ENCODE data around the gene XKR8. TPM values are rescaled to one million over a fixed set of nuclear protein-coding genes. Genes with fewer than 3 reads are reported as not detected.

Gene XKR8
- total and polyA plus RNA-seq, 12 donors = 2.6 to 10.7 (median 5.5) TPM

DNA sequence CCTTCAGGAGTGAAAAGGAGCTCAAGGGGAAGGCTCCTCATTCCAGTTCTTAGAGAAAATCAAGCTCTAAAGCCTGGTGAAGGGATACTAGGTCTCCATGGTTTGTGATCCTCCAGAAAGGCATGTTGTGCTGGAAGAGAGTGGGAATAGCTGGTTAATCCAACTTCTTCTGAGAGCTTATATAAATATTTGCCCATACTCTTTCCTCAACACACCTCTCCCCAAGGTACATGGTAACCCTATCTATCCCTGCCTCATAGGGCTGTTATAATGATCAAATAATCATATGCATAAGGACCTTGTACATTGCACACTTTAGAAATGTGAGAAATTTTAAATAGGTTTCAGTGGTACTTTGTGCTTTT is 14.6 kb downstream of the XKR8 start:
- no peaks in the 10 kb centered on the region for H3K9me3 ChIP-seq (replicated peaks in 1 of 3)
- no peaks in the 10 kb centered on the region for H3K27me3 ChIP-seq
- DNase-seq = no peak
- H3K27ac ChIP-seq = no peak overlapping the region
- H3K4me1 ChIP-seq (replicated peaks in 1 of 2) = peaks cover 0 to 5% of the 10 kb centered on the region in 2 donors
- TF ChIP-seq, protein P1, sequence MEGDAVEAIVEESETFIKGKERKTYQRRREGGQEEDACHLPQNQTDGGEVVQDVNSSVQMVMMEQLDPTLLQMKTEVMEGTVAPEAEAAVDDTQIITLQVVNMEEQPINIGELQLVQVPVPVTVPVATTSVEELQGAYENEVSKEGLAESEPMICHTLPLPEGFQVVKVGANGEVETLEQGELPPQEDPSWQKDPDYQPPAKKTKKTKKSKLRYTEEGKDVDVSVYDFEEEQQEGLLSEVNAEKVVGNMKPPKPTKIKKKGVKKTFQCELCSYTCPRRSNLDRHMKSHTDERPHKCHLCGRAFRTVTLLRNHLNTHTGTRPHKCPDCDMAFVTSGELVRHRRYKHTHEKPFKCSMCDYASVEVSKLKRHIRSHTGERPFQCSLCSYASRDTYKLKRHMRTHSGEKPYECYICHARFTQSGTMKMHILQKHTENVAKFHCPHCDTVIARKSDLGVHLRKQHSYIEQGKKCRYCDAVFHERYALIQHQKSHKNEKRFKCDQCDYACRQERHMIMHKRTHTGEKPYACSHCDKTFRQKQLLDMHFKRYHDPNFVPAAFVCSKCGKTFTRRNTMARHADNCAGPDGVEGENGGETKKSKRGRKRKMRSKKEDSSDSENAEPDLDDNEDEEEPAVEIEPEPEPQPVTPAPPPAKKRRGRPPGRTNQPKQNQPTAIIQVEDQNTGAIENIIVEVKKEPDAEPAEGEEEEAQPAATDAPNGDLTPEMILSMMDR (IDR thresholded peaks at IDR 0.05) = no peak
- no peak for TF ChIP-seq POLR2A (IDR thresholded peaks at IDR 0.05)
- H3K36me3 ChIP-seq (replicated peaks in 1 of 2) = peaks cover 0 to 5% of the 10 kb centered on the region in 2 donors
- no peak overlapping the region for H3K4me3 ChIP-seq
- intact Hi-C loops (cut with DNase I) = no loop called here

- intact Hi-C loops (cut with DNase I) = loop anchor here in 1 of 2 donors (5.0 kb wide), 1 partner anchor 122 kb away; no protein-coding TSS in a partner anchor
- Histone ChIP-seq H3K36me3 (replicated peaks in 1 of 2) (peaks cover 0 to 5% of the 10 kb centered on the region in 2 donors), H3K4me1 (replicated peaks in 1 of 2) (no peaks in the 10 kb centered on the region), H3K4me3 (no peak overlapping the region), H3K27ac (no peak overlapping the region), H3K9me3 (replicated peaks in 1 of 3) (no peaks in the 10 kb centered on the region), H3K27me3 (no peaks in the 10 kb centered on the region)
- WGBS, 4 donors = 53 to 69% (median 65%) methylated on average over 1 of the region's 1 CpG
- DNase-seq = no peak
- TF ChIP-seq, protein P1 (IDR thresholded peaks at IDR 0.05) = peak; percentile 23 to 76 (median 60)
- no peak for TF ChIP-seq POLR2A (IDR thresholded peaks at IDR 0.05)
These were observed 19.5 kb downstream of the XKR8 start for GRCh38 chr1:27979151-27979858.

DNA sequence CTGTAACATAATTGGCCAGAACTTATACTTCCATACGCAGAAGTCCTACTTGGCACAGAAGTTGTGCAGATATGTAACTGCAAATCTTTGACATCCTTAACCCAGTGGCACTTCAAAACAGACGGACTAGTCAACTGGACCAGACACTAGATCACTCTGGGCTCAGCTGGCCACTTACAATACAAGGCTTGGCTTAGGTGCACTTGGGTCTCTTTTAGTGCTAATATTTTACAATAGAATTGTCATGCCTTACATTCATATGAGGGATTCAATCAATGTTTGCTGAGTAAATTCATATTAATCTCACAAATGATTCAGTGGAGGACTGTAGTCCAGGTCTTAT is 20.1 kb downstream of the XKR8 start:
- TF ChIP-seq, protein P1 (IDR thresholded peaks at IDR 0.05) = no peak
- TF ChIP-seq POLR2A (IDR thresholded peaks at IDR 0.05) = no peak
- no peaks in the 10 kb centered on the region for H3K9me3 ChIP-seq (replicated peaks in 1 of 3)
- H3K27me3 ChIP-seq = no peaks in the 10 kb centered on the region
- DNase-seq = no peak
- H3K36me3 ChIP-seq (replicated peaks in 1 of 2) = peaks cover 0 to 5% of the 10 kb centered on the region in 2 donors
- WGBS, 4 donors = 13 to 31% (median 16%) methylated on average over 2 of the region's 2 CpGs
- no peaks in the 10 kb centered on the region for H3K4me1 ChIP-seq (replicated peaks in 1 of 2)
- intact Hi-C loops (cut with DNase I) = loop anchor here (2.0 to 5.0 kb wide), 2 partner anchors 123 kb away; no protein-coding TSS in a partner anchor
- H3K27ac ChIP-seq = no peak overlapping the region
- H3K4me3 ChIP-seq = no peak overlapping the region

GRCh38 chr1:27980216-27980845 is 20.6 kb downstream of the XKR8 start:
- H3K4me3 ChIP-seq = no peak overlapping the region
- H3K4me1 ChIP-seq (replicated peaks in 1 of 2) = no peaks in the 10 kb centered on the region
- no peak overlapping the region for H3K27ac ChIP-seq
- H3K36me3 ChIP-seq (replicated peaks in 1 of 2) = peaks cover 0 to 5% of the 10 kb centered on the region in 2 donors
- no peaks in the 10 kb centered on the region for H3K27me3 ChIP-seq
- DNase-seq = no peak
- intact Hi-C loops (cut with DNase I) = loop anchor here in 1 of 2 donors (2.0 kb wide), 1 partner anchor 124 kb away; no protein-coding TSS in a partner anchor
- TF ChIP-seq POLR2A (IDR thresholded peaks at IDR 0.05) = no peak
- TF ChIP-seq, protein P1 (IDR thresholded peaks at IDR 0.05) = no peak
- WGBS, 4 donors = 88 to 100% (median 90%) methylated on average over 1 of the region's 1 CpG
- H3K9me3 ChIP-seq (replicated peaks in 1 of 3) = no peaks in the 10 kb centered on the region

Measured in adrenal gland (tissue), 12 donors.